ENCODE data around the gene PHF2.

The PHF2 gene

GRCh38 chr9:93669116-93669957 lies 93.0 kb downstream of the PHF2 start:
- DNase-seq: no peak

DNA sequence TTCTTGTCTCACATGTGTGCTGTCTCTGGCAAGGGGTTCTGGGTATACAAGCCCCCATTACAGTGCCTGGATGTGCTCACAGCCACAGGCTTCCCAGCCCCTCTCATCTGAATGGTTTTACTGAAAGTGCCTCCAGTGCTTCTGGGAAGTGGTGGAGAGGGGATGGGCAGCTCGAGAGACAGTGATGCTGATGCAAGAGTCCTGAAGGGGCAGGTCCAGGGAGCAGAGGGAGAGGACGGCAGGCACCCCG lies 93.5 kb downstream of the PHF2 start:
- DNase-seq: peak in 1 of 2 donors; percentile 16

GRCh38 chr9:93670208-93671019 lies 94.0 kb downstream of the PHF2 start:
- DNase-seq: peak; percentile 18 to 44

DNA sequence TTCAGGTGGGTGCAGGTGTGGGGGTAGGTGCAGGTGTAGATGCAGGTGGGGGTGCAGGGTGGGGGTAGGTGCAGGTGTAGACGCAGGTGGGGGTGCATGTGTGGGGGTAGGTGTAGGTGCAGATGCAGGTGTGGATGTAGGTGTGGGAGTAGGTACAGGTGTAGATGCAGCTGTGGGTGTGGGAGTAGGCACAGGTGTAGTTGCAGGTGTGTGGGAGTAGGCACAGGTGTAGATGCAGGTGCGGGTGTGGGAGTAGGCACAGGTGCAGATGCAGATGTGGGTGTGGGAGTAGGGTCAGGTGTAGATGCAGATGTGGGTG lies 94.6 kb downstream of the PHF2 start:
- DNase-seq: no peak

DNA sequence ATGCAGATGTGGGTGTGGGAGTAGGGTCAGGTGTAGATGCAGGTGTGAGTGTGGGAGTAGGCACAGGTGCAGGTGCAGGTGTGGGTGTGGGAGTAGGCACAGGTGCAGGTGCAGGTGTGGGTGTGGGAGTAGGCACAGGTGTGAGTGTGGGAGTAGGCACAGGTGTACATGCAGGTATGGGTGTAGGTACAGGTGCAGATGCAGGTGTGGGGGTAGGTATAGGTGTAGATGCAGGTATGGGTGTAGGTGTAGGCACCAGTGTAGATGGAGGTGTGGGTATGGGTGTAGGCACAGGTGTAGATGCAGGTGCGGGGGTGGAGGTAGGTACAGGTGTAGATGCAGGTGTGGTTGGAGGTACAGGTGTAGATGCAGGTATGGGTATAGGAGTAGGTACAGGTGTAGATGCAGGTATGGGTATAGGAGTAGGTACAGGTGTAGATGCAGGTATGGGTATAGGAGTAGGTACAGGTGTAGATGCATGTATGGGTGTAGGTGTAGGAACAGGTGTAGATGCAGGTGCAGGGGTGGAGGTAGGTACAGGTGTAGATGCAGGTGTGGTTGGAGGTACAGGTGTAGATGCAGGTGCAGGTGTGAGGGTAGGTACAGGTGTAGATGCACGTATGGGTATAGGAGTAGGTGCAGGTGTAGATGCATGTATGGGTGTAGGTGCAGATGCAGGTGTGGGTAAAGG lies 96.1 kb downstream of the PHF2 start:
- DNase-seq: peak in 1 of 2 donors; percentile 26

GRCh38 chr9:93673021-93673838 lies 96.8 kb downstream of the PHF2 start:
- DNase-seq: peak; percentile 5 to 12

DNA sequence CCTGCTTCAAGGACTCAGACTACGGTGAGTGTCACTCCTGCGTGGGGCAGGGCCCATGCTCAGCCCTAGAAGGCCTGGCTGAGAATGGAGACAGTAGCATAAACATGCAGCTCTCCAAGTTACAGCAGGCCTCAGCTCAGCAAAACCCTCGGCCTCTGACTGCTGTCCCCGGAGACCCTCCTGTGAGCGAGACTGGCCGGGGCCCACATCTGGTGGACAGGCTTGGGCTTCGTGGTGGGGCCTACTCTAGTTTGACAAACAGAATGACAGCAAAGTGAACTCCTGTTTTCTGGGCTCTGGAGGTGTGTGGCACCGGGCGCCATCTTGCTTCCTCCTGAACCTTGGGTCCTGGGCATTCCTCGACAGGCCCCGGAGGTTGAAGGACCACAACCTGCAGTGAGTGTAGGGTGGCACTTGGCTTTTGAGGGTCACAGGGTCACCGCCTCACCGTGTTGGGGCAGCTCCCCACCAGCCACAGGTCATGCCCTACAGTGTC lies 97.5 kb downstream of the PHF2 start:
- DNase-seq: peak in 1 of 2 donors; percentile 2

GRCh38 chr9:93674580-93675335 lies 98.4 kb downstream of the PHF2 start:
- no peak for DNase-seq

DNA sequence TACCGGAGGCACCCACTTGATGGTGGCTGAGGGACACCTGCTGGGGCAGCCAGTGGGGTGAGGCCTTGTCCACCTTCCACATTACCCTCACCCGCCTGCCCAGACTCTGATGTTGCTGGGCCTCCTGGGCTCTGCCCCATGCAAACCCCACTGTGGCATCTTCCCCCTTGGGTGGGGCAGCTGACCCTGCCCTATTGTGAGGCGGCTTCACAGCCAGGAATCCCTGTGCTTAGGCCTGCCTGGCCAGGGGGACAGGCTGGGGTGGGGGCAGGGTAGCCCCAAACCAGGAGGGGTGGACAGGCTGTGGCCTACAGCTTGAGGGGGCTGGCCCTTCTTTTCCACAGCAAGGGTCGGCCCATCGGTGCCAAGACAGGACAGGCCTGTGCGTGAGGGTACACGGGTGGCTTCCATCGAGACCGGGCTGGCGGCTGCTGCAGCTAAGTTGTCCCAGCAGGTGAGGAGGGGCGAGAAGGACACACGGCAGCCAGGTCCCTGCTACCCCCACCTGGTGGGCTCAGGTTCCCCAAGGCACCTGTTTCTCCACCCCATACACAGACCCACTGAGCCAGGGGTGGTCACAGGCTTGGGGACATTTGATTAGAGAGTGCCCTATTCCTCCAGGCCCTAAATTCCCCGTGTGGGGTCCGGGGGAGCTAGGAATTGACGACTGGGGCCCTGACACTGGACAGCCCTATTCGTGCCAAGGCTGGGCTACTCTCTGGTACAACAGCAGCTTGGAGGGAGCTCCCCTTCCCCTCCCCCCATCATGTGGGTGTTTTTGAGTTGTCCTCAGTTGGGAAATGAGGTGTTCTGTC lies 99.2 kb downstream of the PHF2 start:
- no peak for DNase-seq

DNA sequence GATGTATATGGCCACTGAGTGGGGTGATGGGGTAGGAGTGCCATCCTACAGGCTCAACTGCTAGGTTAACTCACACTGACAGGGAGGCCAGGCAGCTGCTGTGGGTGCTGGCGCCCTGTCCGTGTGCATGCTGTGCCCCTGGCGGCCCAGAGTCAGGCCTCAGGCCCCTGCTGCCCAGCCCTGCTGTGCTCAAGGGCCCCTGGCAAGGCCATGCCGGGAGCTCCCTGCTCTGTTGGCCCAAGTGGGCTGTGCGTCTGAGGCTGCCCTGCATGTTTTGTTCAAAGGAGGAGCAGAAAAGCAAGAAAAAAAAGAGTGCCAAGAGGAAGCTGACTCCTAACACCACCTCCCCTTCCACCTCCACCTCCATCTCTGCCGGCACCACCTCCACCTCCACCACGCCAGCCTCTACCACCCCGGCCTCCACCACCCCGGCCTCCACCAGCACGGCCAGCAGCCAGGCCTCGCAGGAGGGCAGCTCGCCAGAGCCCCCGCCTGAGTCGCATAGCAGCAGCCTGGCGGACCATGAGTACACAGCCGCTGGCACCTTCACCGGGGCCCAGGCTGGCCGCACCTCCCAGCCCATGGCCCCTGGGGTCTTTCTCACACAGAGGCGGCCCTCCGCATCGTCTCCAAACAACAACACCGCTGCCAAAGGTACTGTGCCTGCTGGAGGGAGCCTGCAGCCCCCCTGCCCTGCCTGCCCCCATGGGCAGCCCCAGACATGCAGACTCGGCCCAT lies 100.1 kb downstream of the PHF2 start:
- DNase-seq: no peak

- DNase-seq: no peak
These were observed 100.7 kb downstream of the PHF2 start for GRCh38 chr9:93677048-93677571.

GRCh38 chr9:93677641-93678136 lies 101.3 kb downstream of the PHF2 start:
- DNase-seq: no peak

GRCh38 chr9:93678199-93679019 lies 102.0 kb downstream of the PHF2 start:
- DNase-seq: no peak

GRCh38 chr9:93679536-93680442 lies 103.4 kb downstream of the PHF2 start:
- no peak for DNase-seq

GRCh38 chr9:93680443-93681268 lies 104.3 kb downstream of the PHF2 start:
- no peak for DNase-seq

GRCh38 chr9:93681269-93682154 lies 105.1 kb downstream of the PHF2 start:
- no peak for DNase-seq
